Stimulated activated CD4-positive, alpha-beta T cell treated with anti-CD3 and anti-CD28 coated beads, TNF-alpha, amount 100 ng/mL, for 48 hours (primary cell): ENCODE results near the gene KCNAB2.

Experiments used
- DNase-seq, 3 donors: peaks; one replicate each; pipeline ENCODE4 v3.0.0-alpha.2; 2020; ENCODE audit warnings: low read depth in 3 of 3

Gene KCNAB2

DNA sequence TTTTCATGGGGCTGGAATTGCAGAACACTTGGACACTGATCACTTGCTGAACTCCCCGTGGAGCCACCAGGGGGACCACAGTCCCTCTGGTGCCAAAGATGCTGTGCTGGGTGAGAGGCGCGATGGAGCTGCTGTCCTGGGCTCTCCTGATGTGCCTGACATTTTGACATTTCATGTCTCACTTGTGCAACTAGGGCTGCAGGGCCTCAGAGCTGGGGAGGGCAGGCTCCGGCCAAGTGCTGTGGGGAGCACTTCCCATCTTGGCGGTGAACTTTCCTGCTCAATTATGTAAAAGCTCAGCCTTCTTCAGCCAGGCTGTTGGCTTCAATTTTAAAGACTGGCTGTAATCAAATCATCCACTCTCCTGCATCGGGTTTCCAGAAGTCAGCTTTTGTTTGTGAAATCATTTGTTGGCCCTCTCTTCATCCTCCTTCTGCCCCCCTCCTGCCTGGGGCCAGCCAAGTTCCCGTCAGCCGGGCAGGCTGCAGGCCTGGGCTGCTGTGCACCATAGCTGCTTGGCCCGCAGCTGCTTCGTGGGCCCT lies 36.8 kb downstream of the KCNAB2 start:
- no peak for DNase-seq

DNA sequence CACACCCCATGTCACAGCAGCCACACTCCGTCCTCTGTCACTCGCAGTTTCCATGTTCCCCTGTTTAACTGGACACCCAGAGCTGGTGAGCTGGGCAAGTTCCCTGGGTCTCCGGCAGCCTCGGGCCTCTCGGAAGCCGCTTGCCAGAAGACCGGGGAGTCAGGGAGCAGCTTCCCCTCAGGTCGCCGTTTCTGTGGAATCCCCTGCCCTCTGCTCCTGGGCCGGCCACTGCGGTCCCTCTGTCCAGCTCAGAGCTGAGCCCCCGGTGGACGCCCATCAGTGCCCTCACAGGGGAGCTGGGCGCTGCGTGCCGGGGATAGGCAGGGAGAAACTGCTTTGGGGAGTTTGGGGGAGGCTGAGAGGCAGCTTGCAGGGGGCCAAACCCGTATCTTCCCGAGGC lies 37.7 kb downstream of the KCNAB2 start:
- no peak for DNase-seq

DNA sequence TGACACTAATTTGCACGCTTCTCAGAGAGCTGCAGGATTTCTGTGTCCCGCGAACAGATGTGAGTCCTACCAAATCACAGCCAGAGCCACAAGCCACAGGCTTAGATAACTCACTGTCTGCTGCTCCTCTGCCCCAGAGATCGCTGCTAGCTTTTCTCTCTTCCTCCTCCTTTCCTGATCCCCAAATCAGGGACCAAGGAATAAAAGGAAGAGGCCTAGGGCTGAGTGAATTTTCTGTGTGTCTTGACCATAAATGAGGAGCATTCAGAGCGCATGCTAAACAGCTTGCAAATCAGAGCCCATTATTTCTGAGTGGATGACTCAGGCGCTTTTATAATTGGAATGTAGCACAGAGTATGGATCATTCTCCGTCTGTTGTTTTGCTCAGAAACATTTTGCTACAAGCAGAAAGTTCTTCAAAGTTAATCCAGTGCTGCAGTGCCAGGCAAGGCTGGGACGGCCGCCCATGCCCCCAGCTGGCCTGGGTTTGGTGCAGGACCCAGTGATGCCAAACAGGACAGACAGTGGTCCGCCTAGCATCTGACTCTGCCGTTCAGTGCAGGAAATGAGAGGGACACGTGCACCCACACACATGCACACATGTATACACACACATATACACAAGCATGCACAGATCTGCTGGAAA lies 38.2 kb downstream of the KCNAB2 start:
- no peak for DNase-seq

DNA sequence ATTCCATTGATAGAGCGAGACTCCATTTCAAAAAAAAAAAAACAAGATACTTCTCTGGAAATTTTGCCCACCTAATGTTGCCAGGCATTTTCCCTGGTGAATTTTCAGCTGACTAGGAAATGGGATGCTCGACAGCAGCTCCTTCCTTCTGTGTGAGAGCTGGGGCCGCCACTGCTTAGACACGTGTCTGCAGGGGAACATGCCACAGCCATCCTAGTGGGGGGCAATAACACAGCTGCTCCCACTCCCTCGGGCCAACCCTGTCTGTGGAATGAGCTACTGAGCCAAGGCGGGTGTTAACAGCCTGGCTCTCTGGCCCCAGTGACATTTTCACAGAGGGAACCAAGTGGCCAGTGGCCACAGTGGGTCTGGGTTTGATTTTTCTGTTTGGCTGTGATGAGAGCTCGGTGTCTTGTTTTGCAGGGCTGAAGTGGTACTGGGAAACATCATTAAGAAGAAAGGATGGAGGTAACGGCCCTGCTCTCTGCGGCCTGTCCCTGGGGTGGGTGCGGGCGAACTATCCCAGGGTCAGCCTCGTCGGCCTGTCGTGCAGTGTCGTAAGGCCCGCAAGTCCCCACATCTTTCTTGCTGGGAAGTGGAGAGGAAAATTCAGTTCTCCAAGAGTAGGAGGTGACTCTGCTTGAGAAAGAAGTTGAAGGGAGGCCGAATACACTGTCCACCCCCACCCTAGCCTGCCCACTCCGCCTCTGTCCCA lies 39.2 kb downstream of the KCNAB2 start:
- no peak for DNase-seq

DNA sequence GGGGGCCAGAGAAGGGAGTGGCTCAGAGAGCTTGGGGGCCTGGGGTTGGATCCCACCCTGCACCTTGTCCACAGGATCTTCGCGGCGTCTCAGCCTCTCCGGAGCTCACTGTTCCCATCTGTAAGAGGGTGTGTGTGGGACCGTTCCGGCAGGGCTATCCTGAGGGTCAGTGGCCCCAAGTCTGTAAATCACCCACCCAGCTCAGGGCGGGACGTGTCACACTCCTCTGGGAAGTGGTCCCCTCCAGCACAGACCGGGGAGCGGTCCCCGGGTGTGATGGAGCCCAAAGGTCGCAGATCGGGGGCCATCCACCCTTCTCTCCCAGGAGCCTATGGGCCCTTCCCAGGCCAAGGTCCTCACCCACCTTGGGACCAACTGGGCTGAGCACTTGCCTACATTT lies 40.0 kb downstream of the KCNAB2 start:
- no peak for DNase-seq

DNA sequence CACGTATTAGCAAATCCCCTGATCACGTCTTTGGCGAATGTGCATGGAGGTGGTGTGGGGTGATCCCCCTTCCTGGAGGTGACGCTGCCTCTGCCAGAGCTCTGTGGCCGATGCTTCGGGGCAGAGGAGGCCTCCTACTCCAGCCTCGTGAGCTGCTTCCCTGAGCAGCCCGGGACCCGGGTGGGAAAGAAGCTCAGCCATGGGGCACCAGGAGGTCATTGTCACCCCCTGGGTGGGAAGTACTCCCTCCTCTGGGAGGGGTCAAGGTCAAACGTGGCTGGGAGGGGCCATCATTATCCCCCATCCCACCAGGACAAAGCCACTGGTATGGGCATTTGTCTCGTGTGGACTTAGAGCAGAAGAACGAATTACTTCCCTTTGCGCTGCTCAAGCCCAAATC lies 40.7 kb downstream of the KCNAB2 start:
- no peak for DNase-seq

DNA sequence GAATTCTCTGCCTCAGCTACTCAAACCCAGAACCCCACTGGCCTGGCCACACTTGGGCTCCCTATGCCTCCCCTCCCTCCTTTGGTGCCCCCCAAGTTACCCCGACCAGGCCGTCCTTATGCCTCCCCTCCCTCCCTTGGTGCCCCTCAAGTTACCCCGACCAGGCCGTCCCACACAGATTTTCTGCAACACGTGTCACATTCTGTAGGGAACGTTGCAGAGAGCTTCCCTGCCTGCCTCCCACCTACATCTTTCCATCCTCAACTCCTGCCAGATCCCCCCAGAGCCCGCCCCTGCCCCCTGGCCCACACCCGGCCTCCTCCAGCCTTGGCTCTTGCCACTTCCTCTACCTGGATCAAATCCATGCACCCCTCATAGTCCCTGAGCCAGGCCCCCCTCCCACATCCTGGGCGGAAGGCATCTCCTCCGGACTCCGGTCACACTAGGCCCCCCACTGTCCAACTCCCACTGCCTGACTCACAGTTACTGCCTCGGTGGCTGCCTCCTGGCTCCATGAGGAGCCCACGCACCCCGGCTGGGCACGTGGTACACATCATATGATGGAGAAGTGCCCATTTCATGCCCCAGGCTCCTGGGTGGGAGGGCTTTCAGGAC lies 41.2 kb downstream of the KCNAB2 start:
- DNase-seq: no peak

DNA sequence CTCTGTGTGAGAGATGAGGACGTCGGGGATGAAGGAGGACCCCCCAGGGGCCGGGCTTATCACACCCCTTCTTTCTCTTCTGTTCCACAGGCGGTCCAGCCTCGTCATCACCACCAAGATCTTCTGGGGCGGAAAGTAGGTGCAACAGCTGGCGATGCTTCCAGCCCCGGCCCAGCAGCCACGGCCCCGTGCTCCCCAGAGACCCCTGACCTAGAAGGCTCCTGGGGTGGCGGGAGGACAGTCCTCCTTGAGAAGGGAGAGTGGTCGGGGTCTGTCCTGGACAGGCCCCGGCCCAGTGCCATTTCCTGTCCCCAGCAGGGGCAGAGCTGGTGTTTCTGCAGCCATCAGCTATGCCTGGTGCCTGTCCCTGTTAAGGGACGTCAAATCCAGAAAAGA lies 41.7 kb downstream of the KCNAB2 start:
- no peak for DNase-seq

DNA sequence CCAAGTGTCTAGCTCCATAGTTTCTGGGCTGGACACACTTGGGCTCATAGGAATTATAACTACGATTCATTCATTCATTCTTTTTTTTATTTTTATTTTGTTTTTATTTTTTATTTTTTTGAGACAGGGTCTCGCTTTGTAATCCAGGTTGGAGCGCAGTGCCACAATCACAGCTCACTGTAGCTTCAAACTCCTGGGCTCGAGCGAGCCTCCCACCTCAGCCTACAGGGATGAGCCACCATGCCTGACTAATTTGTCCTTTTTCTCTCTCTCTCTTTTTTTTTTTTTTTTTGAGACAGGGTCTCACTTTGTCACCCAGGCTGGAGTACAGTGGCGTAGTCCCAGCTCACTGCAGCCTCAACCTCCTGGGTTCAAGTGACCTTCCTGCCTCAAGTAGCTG lies 42.3 kb downstream of the KCNAB2 start:
- no peak for DNase-seq

DNA sequence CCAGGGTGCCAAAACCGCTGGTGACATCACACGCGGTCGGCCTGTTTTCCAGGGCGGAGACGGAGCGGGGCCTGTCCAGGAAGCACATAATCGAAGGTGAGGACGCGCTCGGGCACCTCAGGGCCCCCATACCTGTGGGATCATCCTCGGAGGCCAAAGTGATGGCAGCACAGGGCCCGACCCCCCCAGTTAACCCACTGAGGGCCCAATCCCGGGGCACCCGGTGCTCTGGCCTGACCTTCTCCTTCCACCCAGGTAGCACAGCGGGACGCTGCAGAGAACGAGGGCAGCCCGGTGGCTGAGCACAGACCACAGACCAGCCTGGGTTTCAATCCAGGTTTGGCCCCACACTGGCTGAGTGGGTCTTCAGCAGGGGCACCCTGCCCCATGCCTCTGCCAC lies 43.3 kb downstream of the KCNAB2 start:
- no peak for DNase-seq

DNA sequence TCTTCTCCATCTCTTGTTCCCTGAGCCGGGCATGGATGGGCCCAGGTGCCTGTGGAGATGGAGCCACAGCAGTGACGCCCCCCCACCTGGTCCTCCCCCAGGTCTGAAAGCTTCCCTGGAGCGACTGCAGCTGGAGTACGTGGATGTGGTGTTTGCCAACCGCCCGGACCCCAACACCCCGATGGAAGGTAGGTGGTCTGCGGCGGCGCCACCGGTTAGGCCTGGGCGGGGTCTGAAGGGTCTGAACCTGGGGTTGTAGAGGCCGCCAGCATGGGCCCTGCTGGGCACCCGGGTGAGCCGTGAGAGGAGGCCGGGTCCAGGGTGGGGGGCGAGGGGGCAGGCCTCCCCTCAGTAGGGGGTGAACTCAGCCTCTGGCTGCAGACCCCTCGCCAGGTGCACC lies 44.6 kb downstream of the KCNAB2 start:
- no peak for DNase-seq

DNA sequence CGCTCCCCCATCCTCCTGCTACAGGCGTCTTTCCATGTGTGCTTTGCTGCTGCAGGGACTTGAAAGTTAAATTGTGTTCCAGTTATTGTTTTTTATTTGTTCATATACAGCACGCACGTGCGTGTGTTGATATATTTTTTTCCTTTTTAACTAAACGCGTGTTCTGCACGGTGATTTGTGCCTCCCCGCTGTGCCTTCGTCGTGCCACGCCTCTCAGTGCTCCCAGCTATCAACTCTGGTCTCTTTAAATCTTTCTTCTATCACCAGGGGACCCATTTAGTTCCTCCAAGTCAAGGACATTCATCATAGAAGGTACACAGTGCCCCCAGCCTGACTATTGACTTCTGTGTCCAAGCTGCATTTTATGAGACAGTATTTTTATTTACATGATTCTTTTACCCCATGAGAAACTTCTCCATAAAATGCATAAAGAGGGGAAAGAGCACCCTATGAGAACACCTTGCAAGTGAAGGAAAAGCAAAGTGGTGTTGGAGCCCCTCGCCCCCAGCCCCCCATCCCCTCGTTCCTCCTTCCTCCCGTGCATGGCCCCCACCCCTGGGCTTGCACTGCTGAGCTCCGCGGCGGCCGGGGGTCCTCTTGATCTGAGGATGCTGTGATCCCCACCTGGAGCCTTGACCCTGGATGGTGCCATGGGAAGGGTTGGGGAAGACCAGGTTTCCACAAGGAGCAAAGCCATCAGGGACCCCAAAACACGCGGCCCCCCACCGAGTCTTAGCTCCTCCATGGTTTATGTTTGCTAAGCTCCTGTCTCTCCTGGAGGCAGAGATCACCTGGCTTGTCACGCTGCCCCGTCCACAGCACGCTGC lies 45.5 kb downstream of the KCNAB2 start:
- DNase-seq: no peak

DNA sequence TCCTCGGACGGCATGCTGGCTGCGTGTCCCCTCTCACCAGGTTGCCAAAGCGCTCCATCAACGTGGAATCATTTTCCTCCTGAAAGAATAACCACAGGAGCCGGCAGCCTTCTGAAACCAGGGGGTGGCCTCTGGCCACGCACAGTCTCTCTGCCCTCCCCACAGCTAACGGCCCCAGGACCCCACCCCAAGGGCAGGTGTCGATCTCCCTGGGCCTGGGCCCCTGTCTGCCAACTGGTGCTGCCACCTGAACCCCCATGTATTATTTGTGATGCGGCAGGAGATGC lies 46.1 kb downstream of the KCNAB2 start:
- DNase-seq: no peak

DNA sequence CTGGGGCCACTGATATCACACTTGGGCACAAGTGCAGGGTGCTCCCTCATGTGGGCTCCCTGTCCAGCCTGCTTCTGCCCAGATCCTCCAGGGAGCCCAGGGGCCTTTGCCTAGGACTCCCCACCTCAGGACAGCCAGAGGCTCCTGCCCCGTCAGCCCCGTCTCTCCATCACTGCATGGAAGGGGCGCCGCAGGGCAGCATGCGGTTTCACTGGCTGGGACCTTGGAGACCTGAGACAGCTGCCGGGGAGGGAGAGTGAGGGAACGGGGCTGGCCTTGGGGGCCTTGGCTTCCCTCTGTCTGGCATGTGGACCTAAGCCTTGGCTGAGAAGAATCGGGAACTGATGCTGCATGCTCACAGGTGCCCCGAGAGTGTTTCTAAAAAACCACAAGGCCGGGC lies 46.5 kb downstream of the KCNAB2 start:
- DNase-seq: no peak

DNA sequence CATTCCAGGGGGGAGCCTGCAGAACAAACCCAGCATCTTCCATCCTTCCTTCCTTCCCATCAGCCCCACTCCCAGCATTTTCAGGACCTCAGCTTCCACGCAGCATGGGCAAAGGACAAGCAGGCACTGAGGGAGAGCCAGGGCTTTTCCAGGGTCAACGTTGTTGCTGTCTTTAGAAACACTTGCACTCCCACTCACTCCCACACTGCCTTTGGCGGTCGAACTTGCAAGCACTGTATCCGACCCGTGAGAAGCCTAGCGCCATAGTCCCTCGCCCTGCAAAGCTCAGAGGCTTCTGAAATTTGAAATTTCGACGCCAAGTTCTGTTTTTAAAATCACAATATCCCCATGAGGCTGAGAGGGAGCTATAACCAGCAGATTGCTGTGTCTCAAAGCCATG lies 47.4 kb downstream of the KCNAB2 start:
- no peak for DNase-seq

DNA sequence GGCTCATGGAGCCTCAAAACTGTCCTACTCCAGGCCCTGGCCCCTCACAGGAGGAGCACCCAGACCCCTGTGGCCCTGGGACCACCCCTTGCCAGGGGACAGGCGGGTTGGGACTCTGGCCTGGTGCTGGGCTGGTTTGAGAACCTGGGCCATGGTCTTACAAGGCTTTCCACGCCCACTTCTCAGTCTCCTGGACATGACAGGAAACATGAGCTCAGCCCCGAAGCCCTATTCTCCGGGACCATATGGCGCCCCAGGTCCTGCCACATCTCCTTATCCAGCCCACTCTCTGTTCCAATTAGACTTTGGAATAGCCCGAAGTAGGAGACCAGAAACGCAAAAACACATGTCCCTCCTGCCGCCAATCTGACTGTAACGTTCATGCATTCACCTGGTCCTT lies 47.9 kb downstream of the KCNAB2 start:
- no peak for DNase-seq

DNA sequence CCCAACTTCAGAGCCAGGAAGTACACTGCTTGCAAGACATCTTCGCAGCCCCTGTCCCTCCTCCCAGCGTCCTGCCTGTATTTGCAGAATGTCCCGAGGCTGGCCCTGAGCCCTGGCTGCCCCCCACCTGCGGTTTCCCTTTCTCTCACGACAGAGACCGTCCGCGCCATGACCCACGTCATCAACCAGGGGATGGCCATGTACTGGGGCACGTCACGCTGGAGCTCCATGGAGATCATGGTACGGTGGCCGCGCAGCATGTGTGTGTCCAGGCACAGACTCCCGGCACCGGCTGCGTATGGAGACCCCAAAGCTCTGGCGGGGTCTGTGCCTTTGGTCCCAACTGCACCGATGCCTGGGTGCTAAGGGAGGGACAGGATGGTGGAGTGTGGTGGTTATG lies 48.6 kb downstream of the KCNAB2 start:
- no peak for DNase-seq

DNA sequence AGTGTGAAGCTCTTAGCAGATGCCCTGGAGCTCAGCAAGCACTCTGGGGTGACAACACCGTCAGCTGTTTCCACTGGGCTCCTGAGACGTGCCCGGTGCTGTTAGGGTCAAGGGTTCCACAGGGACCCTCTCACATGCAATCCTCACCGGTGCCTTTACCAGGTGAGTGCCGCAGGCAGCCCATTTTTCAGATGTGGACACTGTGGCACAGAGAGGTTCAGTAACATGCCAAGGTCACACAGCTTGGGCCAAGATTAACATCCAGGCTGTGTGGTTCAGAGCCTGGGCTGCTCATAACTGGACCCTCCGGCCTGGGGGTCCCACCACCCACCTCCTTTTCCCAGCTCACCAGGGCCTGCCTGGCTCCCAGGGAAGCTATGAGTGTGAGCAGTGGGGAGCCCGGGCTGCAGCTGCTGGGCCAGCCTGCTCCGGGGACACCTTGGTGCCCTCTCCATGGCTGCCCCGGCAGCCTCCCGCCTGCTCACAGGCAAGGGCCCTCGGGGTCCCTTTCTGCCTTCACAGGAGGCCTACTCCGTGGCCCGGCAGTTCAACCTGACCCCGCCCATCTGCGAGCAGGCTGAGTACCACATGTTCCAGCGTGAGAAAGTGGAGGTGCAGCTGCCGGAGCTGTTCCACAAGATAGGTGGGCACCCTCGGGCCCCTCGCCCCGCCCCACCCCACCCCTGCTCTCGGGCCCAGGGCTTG lies 49.3 kb downstream of the KCNAB2 start:
- DNase-seq: no peak

DNA sequence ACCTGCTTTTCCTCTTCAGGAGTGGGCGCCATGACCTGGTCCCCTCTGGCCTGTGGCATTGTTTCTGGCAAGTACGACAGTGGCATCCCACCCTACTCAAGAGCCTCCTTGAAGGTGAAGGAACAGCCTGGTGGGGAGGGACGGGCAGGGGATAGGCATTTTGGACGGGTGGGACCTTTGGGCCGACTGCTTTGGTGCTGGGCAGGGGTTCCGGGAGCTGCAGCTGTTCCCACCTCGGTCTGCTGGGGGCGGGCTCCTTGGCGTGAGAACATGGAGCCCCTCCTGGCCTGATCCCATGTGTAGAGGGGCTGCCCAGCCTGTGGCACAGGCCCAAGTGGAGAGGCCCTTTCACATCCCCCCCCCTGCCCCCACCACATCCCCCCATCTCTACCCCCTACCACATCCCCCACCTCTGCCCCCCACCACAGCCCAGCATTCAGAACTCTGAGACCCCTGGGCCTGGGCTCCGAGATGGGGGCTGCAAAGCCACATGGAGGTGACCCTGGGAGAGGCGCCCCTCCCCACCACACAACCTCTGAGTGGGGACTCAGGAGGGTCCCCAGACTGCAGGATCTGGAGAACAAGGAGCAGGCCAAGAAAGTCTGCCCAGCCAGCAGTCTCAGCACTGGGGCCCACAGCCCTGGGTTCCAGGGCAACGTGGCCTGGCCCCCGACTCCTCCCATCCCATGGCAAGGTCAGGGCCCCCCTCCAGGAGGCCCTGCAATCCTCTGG lies 50.0 kb downstream of the KCNAB2 start:
- no peak for DNase-seq

DNA sequence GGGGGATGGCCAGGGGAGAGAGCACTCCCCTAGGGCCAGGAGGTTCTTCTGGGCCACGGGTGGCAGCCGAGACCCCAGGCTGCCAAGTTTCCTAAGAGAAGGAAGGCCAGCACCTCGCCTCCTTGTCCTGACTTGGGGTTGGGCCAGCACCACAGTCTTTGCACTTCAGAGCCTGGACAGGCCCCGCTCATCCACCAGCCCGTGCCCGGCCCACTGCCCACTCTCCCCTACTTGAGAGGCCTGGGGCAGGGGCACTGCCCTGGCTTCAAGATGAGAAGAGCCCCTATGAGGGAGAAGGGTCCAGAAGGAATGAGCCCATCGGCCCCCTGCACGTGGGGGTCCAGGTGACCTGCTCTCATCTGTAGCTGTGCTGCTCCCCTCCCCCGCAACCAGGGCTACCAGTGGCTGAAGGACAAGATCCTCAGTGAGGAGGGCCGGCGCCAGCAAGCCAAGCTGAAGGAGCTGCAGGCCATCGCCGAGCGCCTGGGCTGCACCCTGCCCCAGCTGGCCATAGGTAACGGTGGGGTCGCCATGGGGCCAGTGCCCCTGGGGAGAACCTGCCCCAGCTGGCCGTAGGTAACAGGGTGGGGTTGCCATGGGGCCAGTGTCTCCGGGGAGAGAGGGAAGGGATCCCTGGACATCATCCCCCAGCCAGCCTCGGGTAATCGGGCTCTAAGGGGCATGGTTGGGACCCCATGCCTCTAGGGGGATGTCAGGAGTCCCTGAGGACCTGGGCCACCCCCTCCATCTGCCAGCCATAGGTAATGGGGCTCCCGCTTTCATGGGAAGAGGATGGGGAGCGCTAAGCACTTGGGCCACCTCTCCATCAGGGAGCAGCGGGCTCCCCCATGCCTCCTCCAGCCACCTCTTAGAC lies 50.8 kb downstream of the KCNAB2 start:
- DNase-seq: no peak
